Panc1 (cell line): ENCODE measurements around the gene TBX19. TPM values are rescaled to one million over a fixed set of nuclear protein-coding genes. Genes with fewer than 3 reads are reported as not detected.

Experiments used
- ATAC-seq: fragments of 200-7000 bp; cut with Tn5 transposase; 2 replicates; pipeline ENCODE4 v1.9.1; 2020; ENCODE audit warnings: mild to moderate bottlenecking, moderate library complexity
- BruUV-seq: library from RNA; stranded (reverse); fragments of 400-500 nt; replicated peaks from 2 replicates; lab custom pipeline; 2021; lab: Mats Ljungman, UMichigan
- CTCF ChIA-PET: fragments of 300-600 bp; sonication (Branson Sonifier 250); formaldehyde crosslinking; loops from one replicate; lab custom pipeline; 2022; ENCODE audit warnings: antibody characterized with exemption; lab: Charles Lee
- POLR2A ChIA-PET: fragments of 300-600 bp; sonication (Branson Sonifier 250); formaldehyde crosslinking; loops from one replicate; lab custom pipeline; 2022; ENCODE audit warnings: antibody characterized with exemption; lab: Charles Lee
- DNase-seq: peaks from one replicate; pipeline ENCODE4 v3.0.0-alpha.2; 2010; ENCODE audit warnings: low read depth, low spot score
- H3K27ac ChIP-seq: 2 replicates; pipeline ENCODE4 v1.5.1; 2011; ENCODE audit warnings: mild to moderate bottlenecking, low read length, inconsistent platforms
- H3K27me3 ChIP-seq: fragments of 200-500 bp; sonication (Bioruptor generic); 2 replicates; pipeline ENCODE4 v1.6.0; 2014; ENCODE audit warnings: low read length, inconsistent platforms; ENCODE audit not compliant: control insufficient read depth, insufficient read depth
- H3K36me3 ChIP-seq: fragments of 200-500 bp; sonication (Bioruptor generic); 2 replicates; pipeline ENCODE4 v1.5.1; 2014; ENCODE audit warnings: inconsistent platforms, mild to moderate bottlenecking, low read length, moderate library complexity; ENCODE audit not compliant: control insufficient read depth, insufficient read depth
- H3K4me1 ChIP-seq: 2 replicates; pipeline ENCODE4 v1.5.1; 2011; ENCODE audit warnings: inconsistent platforms, mild to moderate bottlenecking, low read length, moderate library complexity; ENCODE audit not compliant: control insufficient read depth, insufficient read depth
- H3K4me3 ChIP-seq, 2 experiments: 2 replicates each; pipeline ENCODE4 v1.5.1; 2011 to 2012; ENCODE audit warnings: low read depth in 2 of 2, low read length in 2 of 2, mild to moderate bottlenecking in 2 of 2, inconsistent platforms in 1 of 2, moderate library complexity in 1 of 2
- H3K9me3 ChIP-seq: fragments of 200-500 bp; sonication (Bioruptor generic); 2 replicates; pipeline ENCODE4 v1.5.1; 2014; ENCODE audit warnings: low read depth, mild to moderate bottlenecking, inconsistent platforms, low read length, moderate library complexity; ENCODE audit not compliant: control insufficient read depth, insufficient read depth
- CTCF ChIP-seq: fragments of 450-650 bp; IDR thresholded peaks from 2 replicates; pipeline ENCODE4 v1.5.1; 2017; ENCODE audit warnings: mild to moderate bottlenecking
- POLR2AphosphoS5 ChIP-seq: IDR thresholded peaks from 2 replicates; pipeline ENCODE4 v1.6.1; 2012; ENCODE audit warnings: mild to moderate bottlenecking, low read depth, low read length, moderate library complexity
- REST ChIP-seq, 2 experiments: IDR thresholded peaks; 2 replicates each; pipeline ENCODE4 v1.6.1; 2011 to 2012; ENCODE audit warnings: low read depth in 2 of 2, control low read depth in 1 of 2, low read length in 1 of 2, mild to moderate bottlenecking in 1 of 2, moderate library complexity in 1 of 2; ENCODE audit not compliant: insufficient read depth in 1 of 2
- SIN3A ChIP-seq: IDR thresholded peaks from 2 replicates; pipeline ENCODE4 v1.6.1; 2012; ENCODE audit warnings: low read depth, mild to moderate bottlenecking, low read length, moderate library complexity, borderline replicate concordance; ENCODE audit not compliant: insufficient read depth
- TCF7L2 ChIP-seq: IDR thresholded peaks from 2 replicates; pipeline ENCODE4 v1.6.1; 2011; ENCODE audit warnings: mild to moderate bottlenecking, low read depth, low read length, inconsistent platforms
- in situ Hi-C: cut with HindIII; loops from 2 replicates; pipeline ENCODE4 v1.10.0; 2016; ENCODE audit warnings: low sequenced_read_pairs, low pct_unique_long_range_greater_than_20kb
- intact Hi-C: fragments of 100-400 bp; cut with micrococcal nuclease; formaldehyde crosslinking; loops from one replicate; pipeline ENCODE4 v1.10.0; 2022; ENCODE audit not compliant: unreplicated experiment
- total RNA-seq: library from RNA; stranded (reverse); gene quantifications from one replicate; pipeline ENCODE4 v1.2.1, GENCODE V29; 2021; ENCODE audit not compliant: unreplicated experiment

The TBX19 gene
- total RNA-seq, 1 experiment from 2014 or later = 2.2 TPM

DNA sequence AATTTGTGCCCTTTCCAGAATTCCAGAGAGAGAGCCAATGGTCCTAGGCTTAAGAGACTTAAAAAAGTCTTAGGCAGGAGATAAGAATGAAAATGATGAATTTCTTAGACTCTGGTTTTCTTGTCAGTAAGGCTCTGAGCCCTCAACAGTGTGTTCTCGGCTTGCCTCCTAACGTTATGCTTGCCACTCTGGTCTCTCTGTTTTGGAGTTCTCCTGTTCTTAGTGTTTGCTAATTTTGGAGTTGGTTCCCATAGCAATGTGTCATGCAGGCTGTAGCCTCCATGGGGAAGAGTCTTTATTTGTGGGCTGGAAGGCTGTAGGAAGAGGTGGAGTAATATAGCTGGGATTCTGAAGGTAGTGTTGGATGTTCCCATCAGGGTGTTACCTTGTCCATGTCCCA, 19.9 kb downstream of the TBX19 start:
- CTCF ChIA-PET = no interaction called here
- DNase-seq = no peak
- in situ Hi-C loops (no loop called here), intact Hi-C loops (no loop called here)
- H3K9me3 ChIP-seq = no peaks in the 10 kb centered on the region
- TF ChIP-seq SIN3A (no peak), CTCF (no peak), TCF7L2 (no peak), REST (IDR thresholded peaks at IDR 0.05; ENCODE audit: insufficient read depth in 1 of 2, low read depth in 2 of 2, low read length in 1 of 2) (no peak), POLR2AphosphoS5 (no peak)
- no peak overlapping the region for H3K27ac ChIP-seq
- BruUV-seq = no TSS peak
- H3K27me3 ChIP-seq = no peaks in the 10 kb centered on the region
- H3K4me3 ChIP-seq = no peak overlapping the region
- no peaks in the 10 kb centered on the region for H3K36me3 ChIP-seq
- H3K4me1 ChIP-seq = no peaks in the 10 kb centered on the region
- ATAC-seq = no peak
- POLR2A ChIA-PET = interaction anchor here (0.6 kb wide), 1 partner anchor 175 kb away, joined by 7 read pairs; no protein-coding TSS in a partner anchor

GRCh38 chr1:168301664-168302320, 21.1 kb downstream of the TBX19 start:
- POLR2A ChIA-PET = no interaction called here
- intact Hi-C loops = no loop called here
- no TSS peak for BruUV-seq

More at GRCh38 chr1:168301664-168302320, 21.1 kb downstream of the TBX19 start:
- no peaks in the 10 kb centered on the region for H3K36me3 ChIP-seq
- in situ Hi-C loops = no loop called here
- DNase-seq (no peak), ATAC-seq (no peak; the same call in 1 of the 2 replicates)
- TF ChIP-seq SIN3A = no peak
- no peak for TF ChIP-seq POLR2AphosphoS5
- no peak for TF ChIP-seq TCF7L2
- no peak for TF ChIP-seq CTCF
- no peak for TF ChIP-seq REST (IDR thresholded peaks at IDR 0.05; ENCODE audit: insufficient read depth in 1 of 2, low read depth in 2 of 2, low read length in 1 of 2)
- CTCF ChIA-PET = no interaction called here
- no peaks in the 10 kb centered on the region for H3K9me3 ChIP-seq
- H3K4me1 ChIP-seq = no peaks in the 10 kb centered on the region
- H3K27ac ChIP-seq = no peak overlapping the region
- H3K27me3 ChIP-seq = no peaks in the 10 kb centered on the region
- H3K4me3 ChIP-seq = no peak overlapping the region
